Measurements from ENCODE around the gene GID8. TPM values are rescaled to one million over a fixed set of nuclear protein-coding genes. Genes with fewer than 3 reads are reported as not detected.

GID8 gene
- total and polyA plus RNA-seq, 5 experiments from 2014 or later = 20.2 to 61.2 (median 24.4) TPM

DNA sequence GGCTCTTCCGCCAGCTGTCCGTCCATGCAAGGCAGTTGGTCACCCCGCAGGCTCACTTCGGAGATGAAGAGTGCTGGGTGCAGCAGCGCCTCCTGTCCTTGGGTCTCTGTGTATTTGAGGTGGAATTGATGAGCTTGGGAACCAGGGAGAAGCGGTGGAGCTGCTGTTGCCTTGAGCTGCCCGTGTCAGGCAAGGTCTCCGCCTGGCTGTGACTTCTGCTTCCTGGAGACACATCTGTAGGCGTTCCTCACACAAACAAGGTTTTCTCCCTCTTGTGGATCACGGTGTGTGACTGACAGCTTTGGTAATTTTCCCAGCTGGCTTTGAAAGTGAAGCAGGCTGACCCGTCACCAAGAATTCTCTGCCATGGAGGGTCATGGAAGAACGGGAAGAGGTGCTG lies 12.0 kb downstream of the GID8 start:
- H3K36me3 Mint-ChIP-seq = peaks cover 0 to 45% (median 20%) of the 10 kb centered on the region in 3 donors
- H3K4me1 Mint-ChIP-seq = peaks cover 17 to 54% (median 29%) of the 10 kb centered on the region in 4 donors
- DNase-seq (no peak), ATAC-seq (no peak)
- H3K9me3 Mint-ChIP-seq = no peaks in the 10 kb centered on the region
- H3K27me3 Mint-ChIP-seq = no peaks in the 10 kb centered on the region
- POLR2A ChIA-PET = interaction anchor here (0.8 to 1.4 kb wide), 2 partner anchors 9 kb away, joined by 3 to 4 read pairs; no protein-coding TSS in a partner anchor
- H3K27ac Mint-ChIP-seq = peak overlapping the region in 6 of 10 donors; percentile 31 to 82 (median 58)
- peak overlapping the region in 3 of 10 donors; percentile 7 to 39 (median 31) for H3K4me3 Mint-ChIP-seq

- H3K4me3 Mint-ChIP-seq = no peak overlapping the region
- no peaks in the 10 kb centered on the region for H3K27me3 Mint-ChIP-seq
- no peaks in the 10 kb centered on the region for H3K9me3 Mint-ChIP-seq
- POLR2A ChIA-PET = interaction anchor here (0.8 to 1.4 kb wide), 2 partner anchors 9 to 10 kb away, joined by 3 to 4 read pairs; no protein-coding TSS in a partner anchor
- peaks cover 0 to 37% (median 20%) of the 10 kb centered on the region in 3 donors for H3K36me3 Mint-ChIP-seq
- H3K4me1 Mint-ChIP-seq = peaks cover 17 to 61% (median 32%) of the 10 kb centered on the region in 4 donors
- no peak for ATAC-seq
- DNase-seq = no peak
- peak overlapping the region in 6 of 10 donors; percentile 8 to 75 (median 34) for H3K27ac Mint-ChIP-seq
These were observed 12.8 kb downstream of the GID8 start for GRCh38 chr20:62950741-62951140.

DNA sequence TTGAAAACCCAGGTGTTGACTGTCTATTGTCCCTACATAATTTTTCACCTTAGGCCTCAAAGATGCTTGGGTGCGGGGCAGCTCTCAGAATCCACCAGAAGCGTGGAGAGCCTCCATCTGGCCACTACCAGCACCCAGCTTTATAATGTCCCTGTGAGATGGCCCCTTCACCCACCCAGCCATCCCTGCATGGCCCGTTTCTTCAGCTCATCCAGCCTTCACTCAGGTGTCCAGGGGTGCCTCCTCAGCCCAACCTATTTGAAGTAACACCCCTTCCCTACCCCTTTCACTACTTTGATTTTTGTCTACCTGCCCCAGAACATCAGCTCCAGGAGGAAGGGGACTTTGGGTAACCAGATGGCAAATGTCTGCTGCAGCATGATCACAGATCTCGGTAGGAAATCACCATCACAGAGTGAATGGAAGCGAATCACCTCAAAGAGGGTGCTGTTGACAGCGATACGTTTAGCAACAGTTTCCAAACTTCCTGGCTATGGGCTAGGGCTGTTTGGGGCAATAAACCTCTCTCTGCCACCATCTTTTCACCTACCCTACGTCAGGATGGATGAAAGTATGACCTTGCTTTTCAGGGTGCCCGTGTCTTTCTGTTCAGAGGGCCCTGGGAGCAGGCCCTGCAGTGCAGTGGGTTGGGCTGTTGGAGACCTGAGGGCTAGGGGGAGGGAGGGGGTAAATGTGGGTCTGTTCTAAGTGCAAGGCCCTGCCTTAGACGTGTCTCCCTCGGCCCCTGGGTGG lies 13.4 kb downstream of the GID8 start:
- H3K4me1 Mint-ChIP-seq = peaks cover 19 to 66% (median 32%) of the 10 kb centered on the region in 4 donors
- POLR2A ChIA-PET = no interaction called here
- no peaks in the 10 kb centered on the region for H3K27me3 Mint-ChIP-seq
- DNase-seq = no peak
- no peak for ATAC-seq
- no peaks in the 10 kb centered on the region for H3K9me3 Mint-ChIP-seq
- H3K4me3 Mint-ChIP-seq = peak overlapping the region in 8 of 10 donors; percentile 8 to 63 (median 28)
- peak overlapping the region in 9 of 10 donors; percentile 1 to 88 (median 65) for H3K27ac Mint-ChIP-seq
- H3K36me3 Mint-ChIP-seq = peaks cover 0 to 33% (median 20%) of the 10 kb centered on the region in 3 donors

- H3K27me3 Mint-ChIP-seq = no peaks in the 10 kb centered on the region
- ATAC-seq (no peak), DNase-seq (no peak)
- POLR2A ChIA-PET = interaction anchor here (3.9 to 4.6 kb wide), 2 partner anchors 15 to 34 kb away, joined by 54 to 90 read pairs; partner anchors contain the start of gene GID8
- peaks cover 19 to 62% (median 32%) of the 10 kb centered on the region in 4 donors for H3K4me1 Mint-ChIP-seq
- peaks cover 0 to 29% (median 19%) of the 10 kb centered on the region in 3 donors for H3K36me3 Mint-ChIP-seq
- H3K9me3 Mint-ChIP-seq = no peaks in the 10 kb centered on the region
- peak overlapping the region in 8 of 10 donors; percentile 60 to 90 (median 74) for H3K27ac Mint-ChIP-seq
- H3K4me3 Mint-ChIP-seq = peak overlapping the region; percentile 44 to 92 (median 68)
These were observed 14.0 kb downstream of the GID8 start for GRCh38 chr20:62951896-62952372.

- Mint-ChIP-seq H3K36me3 (peaks cover 0 to 27% (median 19%) of the 10 kb centered on the region in 3 donors), H3K4me1 (peaks cover 14 to 60% (median 32%) of the 10 kb centered on the region in 4 donors), H3K4me3 (peak within 1 kb of the TSS; percentile 76 to 92 (median 88)), H3K27me3 (no peaks in the 10 kb centered on the region), H3K9me3 (no peaks in the 10 kb centered on the region), H3K27ac (peak within 1 kb of the TSS; percentile 88 to 97 (median 95))
- ATAC-seq = peak in 1 of 2 donors; percentile 10
- POLR2A ChIA-PET = interaction anchor here (0.7 to 4.6 kb wide), 5 partner anchors 16 to 57 kb away, joined by 4 to 90 read pairs (median 34); partner anchors contain the start of genes DIDO1 and GID8
- peak in 2 of 10 donors; percentile 37 to 55 for DNase-seq
These were observed 14.5 kb downstream of the GID8 start, which contains the start of gene SLC17A9 for GRCh38 chr20:62952373-62952967. TSS of gene SLC17A9 (plus strand) at chr20:62952709. CDS start at chr20:62952831, 122 bp downstream.

GRCh38 chr20:62952968-62953838 lies 15.3 kb downstream of the GID8 start:
- no peaks in the 10 kb centered on the region for H3K27me3 Mint-ChIP-seq
- ATAC-seq = peak in 1 of 2 donors; percentile 1
- H3K27ac Mint-ChIP-seq = peak overlapping the region; percentile 88 to 97 (median 95)
- DNase-seq = no peak
- peaks cover 13 to 64% (median 32%) of the 10 kb centered on the region in 4 donors for H3K4me1 Mint-ChIP-seq
- H3K9me3 Mint-ChIP-seq = no peaks in the 10 kb centered on the region
- POLR2A ChIA-PET = interaction anchor here (0.7 to 4.6 kb wide), 13 partner anchors 9 to 674 kb away, joined by 4 to 90 read pairs (median 6); partner anchors contain the start of genes DIDO1, GID8, GMEB2 and MRGBP
- H3K4me3 Mint-ChIP-seq = peak overlapping the region; percentile 76 to 92 (median 88)
- peaks cover 0 to 20% (median 19%) of the 10 kb centered on the region in 3 donors for H3K36me3 Mint-ChIP-seq

GRCh38 chr20:62953839-62954703 lies 16.1 kb downstream of the GID8 start:
- Mint-ChIP-seq H3K27me3 (no peaks in the 10 kb centered on the region), H3K4me1 (peaks cover 13 to 67% (median 38%) of the 10 kb centered on the region in 4 donors), H3K36me3 (peaks cover 0 to 14% (median 14%) of the 10 kb centered on the region in 3 donors), H3K9me3 (no peaks in the 10 kb centered on the region), H3K27ac (peak overlapping the region; percentile 88 to 97 (median 95)), H3K4me3 (peak overlapping the region; percentile 76 to 92 (median 88))
- POLR2A ChIA-PET = interaction anchor here (1.1 to 4.6 kb wide), 17 partner anchors 9 to 673 kb away, joined by 3 to 90 read pairs (median 5); partner anchors contain the start of genes DIDO1, GID8, GMEB2 and MRGBP
- ATAC-seq = peak; percentile 89 to 90
- peak; percentile 59 to 92 (median 80) for DNase-seq

- H3K4me3 Mint-ChIP-seq = peak overlapping the region in 3 of 10 donors; percentile 19 to 90 (median 24)
- POLR2A ChIA-PET = interaction anchor here (1.3 to 4.6 kb wide), 8 partner anchors 8 to 94 kb away, joined by 4 to 90 read pairs (median 14); partner anchors contain the start of genes DIDO1, GID8 and TCFL5
These were observed 17.8 kb downstream of the GID8 start for GRCh38 chr20:62955519-62956386.

GRCh38 chr20:62956387-62957135 lies 18.6 kb downstream of the GID8 start:
- Mint-ChIP-seq H3K4me3 (peak overlapping the region in 2 of 10 donors; percentile 18 to 19), H3K9me3 (no peaks in the 10 kb centered on the region), H3K27me3 (no peaks in the 10 kb centered on the region), H3K27ac (peak overlapping the region in 5 of 10 donors; percentile 10 to 72 (median 57)), H3K36me3 (peaks cover 0 to 5% (median 0%) of the 10 kb centered on the region in 3 donors), H3K4me1 (peaks cover 9 to 64% (median 42%) of the 10 kb centered on the region in 4 donors)
- POLR2A ChIA-PET = interaction anchor here (4.6 kb wide), 1 partner anchor 38 kb away, joined by 54 read pairs; no protein-coding TSS in a partner anchor
- no peak for ATAC-seq
- DNase-seq = peak in 1 of 10 donors; percentile 60

More at GRCh38 chr20:62955519-62956386, 17.8 kb downstream of the GID8 start:
- ATAC-seq = no peak
- H3K27ac Mint-ChIP-seq = peak overlapping the region in 9 of 10 donors; percentile 20 to 96 (median 73)
- DNase-seq = peak in 1 of 10 donors; percentile 45
- no peaks in the 10 kb centered on the region for H3K27me3 Mint-ChIP-seq
- H3K9me3 Mint-ChIP-seq = no peaks in the 10 kb centered on the region
- peaks cover 0 to 5% (median 0%) of the 10 kb centered on the region in 3 donors for H3K36me3 Mint-ChIP-seq
- H3K4me1 Mint-ChIP-seq = peaks cover 11 to 70% (median 47%) of the 10 kb centered on the region in 4 donors

All from naive thymus-derived CD8-positive, alpha-beta T cell (primary cell).